Measurements from ENCODE around the gene ZNF423.
"Not testable (repeated sequence)": the region's sequence is repeated elsewhere in the genome, so short reads cannot be mapped to it uniquely, and the experiment has no call there.

Gene ZNF423

GRCh38 chr16:49855822-49856671 lies at the start of gene ZNF423:
Gene ZNF423, minus strand, starts transcription at chr16:49856112. Its CDS starts 338 bp downstream, at chr16:49855774.
- DNase-seq (ENCODE audit: low read depth), result no peak

- DNase-seq (ENCODE audit: low read depth), result no peak
Measured at GRCh38 chr16:49904348-49905062, 48.6 kb upstream of the ZNF423 start.

GRCh38 chr16:49902908-49903307 lies 47.0 kb upstream of the ZNF423 start:
- no peak for DNase-seq (ENCODE audit: low read depth)

- DNase-seq (ENCODE audit: low read depth), result no peak
Measured at GRCh38 chr16:49901711-49902110, 45.8 kb upstream of the ZNF423 start.

GRCh38 chr16:49900875-49901274 lies 45.0 kb upstream of the ZNF423 start:
- DNase-seq (ENCODE audit: low read depth), result no peak

GRCh38 chr16:49899991-49900695 lies 44.2 kb upstream of the ZNF423 start:
- no peak for DNase-seq (ENCODE audit: low read depth)

- DNase-seq (ENCODE audit: low read depth), result no peak
Measured at GRCh38 chr16:49896447-49896964, 40.6 kb upstream of the ZNF423 start.

- no peak for DNase-seq (ENCODE audit: low read depth)
Measured at GRCh38 chr16:49890876-49891275, 35.0 kb upstream of the ZNF423 start.

GRCh38 chr16:49889725-49890397 lies 33.9 kb upstream of the ZNF423 start:
- DNase-seq (ENCODE audit: low read depth), result no peak

GRCh38 chr16:49886554-49887094 lies 30.7 kb upstream of the ZNF423 start:
- no peak for DNase-seq (ENCODE audit: low read depth)

- no peak for DNase-seq (ENCODE audit: low read depth)
Measured at GRCh38 chr16:49884033-49885015, 28.4 kb upstream of the ZNF423 start.

GRCh38 chr16:49883076-49884014 lies 27.4 kb upstream of the ZNF423 start:
- no peak for DNase-seq (ENCODE audit: low read depth)

GRCh38 chr16:49881890-49882289 lies 26.0 kb upstream of the ZNF423 start:
- DNase-seq (ENCODE audit: low read depth), result no peak

- DNase-seq (ENCODE audit: low read depth), result not testable (repeated sequence)
Measured at GRCh38 chr16:49878540-49878939, 22.6 kb upstream of the ZNF423 start.

- no peak for DNase-seq (ENCODE audit: low read depth)
Measured at GRCh38 chr16:49876716-49877129, 20.8 kb upstream of the ZNF423 start.

GRCh38 chr16:49875806-49876715 lies 20.1 kb upstream of the ZNF423 start:
- DNase-seq (ENCODE audit: low read depth), result no peak

- DNase-seq (ENCODE audit: low read depth), result no peak
Measured at GRCh38 chr16:49874613-49875237, 18.8 kb upstream of the ZNF423 start.

GRCh38 chr16:49871824-49872223 lies 15.9 kb upstream of the ZNF423 start:
- not testable (repeated sequence) for DNase-seq (ENCODE audit: low read depth)
